ENCODE data around the gene ZDHHC14. TPM values are rescaled to one million over a fixed set of nuclear protein-coding genes. Genes with fewer than 3 reads are reported as not detected.

ZDHHC14 gene
- total RNA-seq, 2 donors from 2014 or later, result 13.0 to 19.1 TPM

DNA sequence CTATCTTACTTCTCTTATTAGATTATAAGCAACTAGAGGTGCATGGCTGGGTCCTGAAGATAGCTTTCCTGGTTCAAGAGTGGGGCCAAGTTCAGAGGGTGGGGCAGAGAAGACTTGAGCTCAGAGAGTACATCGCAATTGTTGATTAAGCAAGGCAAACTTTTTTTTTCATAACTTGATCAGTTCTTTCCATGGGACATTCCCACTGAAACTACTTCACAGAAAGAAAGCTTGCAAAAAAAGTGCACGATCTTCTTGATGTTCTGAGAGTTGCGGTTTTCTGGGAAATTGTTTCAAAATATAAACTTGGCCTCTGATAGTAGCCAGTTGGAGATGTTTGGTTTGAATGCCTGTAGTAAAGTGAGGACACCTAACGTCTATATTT, 100.9 kb downstream of the ZDHHC14 start:
- H3K36me3 ChIP-seq, result no peaks in the 10 kb centered on the region
- no peaks in the 10 kb centered on the region for H3K27me3 ChIP-seq
- H3K4me1 ChIP-seq, result peaks cover 0 to 9% of the 10 kb centered on the region in 2 donors
- no peak overlapping the region for H3K27ac ChIP-seq
- DNase-seq (ENCODE audit: low spot score), result no peak
- no peak overlapping the region for H3K4me3 ChIP-seq
- no peak for TF ChIP-seq CTCF (IDR thresholded peaks at IDR 0.05)
- H3K9me3 ChIP-seq, result no peaks in the 10 kb centered on the region

DNA sequence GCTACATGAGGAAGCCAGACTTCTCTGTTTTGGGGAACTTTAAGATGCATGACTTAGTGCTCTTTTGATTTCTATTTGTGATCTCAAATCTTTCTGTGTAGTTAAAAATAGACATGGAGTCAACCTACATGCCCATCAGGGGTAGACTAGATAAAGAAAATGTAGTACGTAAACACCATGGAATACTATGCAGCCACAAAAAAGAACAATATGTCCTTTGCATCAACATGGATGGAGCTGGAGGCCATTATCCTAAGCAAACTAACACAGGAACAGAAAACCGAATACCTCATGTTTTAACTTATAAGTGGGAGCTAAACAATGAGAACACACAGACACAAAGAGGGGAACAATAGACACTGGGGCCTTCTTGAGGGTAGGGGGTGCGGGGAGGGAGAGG, 102.8 kb downstream of the ZDHHC14 start:
- peaks cover 0 to 19% of the 10 kb centered on the region in 2 donors for H3K4me1 ChIP-seq
- H3K9me3 ChIP-seq, result no peaks in the 10 kb centered on the region
- H3K27ac ChIP-seq, result no peak overlapping the region
- H3K4me3 ChIP-seq, result no peak overlapping the region
- TF ChIP-seq CTCF (IDR thresholded peaks at IDR 0.05), result no peak
- no peaks in the 10 kb centered on the region for H3K36me3 ChIP-seq
- DNase-seq (ENCODE audit: low spot score), result no peak
- H3K27me3 ChIP-seq, result no peaks in the 10 kb centered on the region

DNA sequence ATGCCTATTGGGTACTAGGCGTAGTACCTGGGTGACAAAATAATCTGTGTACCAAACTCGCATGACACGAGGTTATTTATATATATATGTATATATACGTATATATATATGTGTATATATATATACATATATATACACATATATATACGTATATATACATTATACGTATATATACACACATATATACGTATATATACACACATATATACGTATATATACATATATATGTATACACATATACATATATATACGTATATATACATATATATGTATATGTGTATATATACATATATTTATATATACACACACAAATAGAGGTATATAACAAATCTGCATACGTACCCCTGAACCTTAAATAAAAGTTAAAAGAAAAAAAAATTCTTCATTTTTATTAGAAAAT, 103.2 kb downstream of the ZDHHC14 start:
- H3K27me3 ChIP-seq, result no peaks in the 10 kb centered on the region
- no peak overlapping the region for H3K4me3 ChIP-seq
- TF ChIP-seq CTCF (IDR thresholded peaks at IDR 0.05), result no peak
- H3K27ac ChIP-seq, result no peak overlapping the region
- no peaks in the 10 kb centered on the region for H3K36me3 ChIP-seq
- peaks cover 0 to 19% of the 10 kb centered on the region in 2 donors for H3K4me1 ChIP-seq
- DNase-seq (ENCODE audit: low spot score), result no peak
- H3K9me3 ChIP-seq, result no peaks in the 10 kb centered on the region

DNA sequence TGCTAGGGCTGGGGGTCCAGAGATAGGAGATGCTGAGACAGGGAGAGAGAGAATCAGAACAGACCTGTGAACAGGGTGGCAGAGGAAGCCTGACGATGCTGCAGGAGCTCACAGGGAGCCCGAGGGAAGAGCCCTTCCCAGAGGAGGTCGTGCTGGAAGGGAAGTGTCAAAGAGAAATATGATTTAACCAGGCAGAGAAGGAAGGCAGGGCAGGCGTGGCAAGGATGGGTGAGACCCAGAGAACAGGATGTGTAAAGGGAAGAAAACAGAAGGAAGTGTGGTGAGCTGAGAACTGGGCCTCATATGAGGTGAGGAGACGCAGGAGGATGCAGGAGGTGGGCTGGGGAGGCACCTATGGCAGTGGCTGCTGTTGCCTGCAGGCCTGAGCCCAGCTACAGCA, 105.6 kb downstream of the ZDHHC14 start:
- Histone ChIP-seq H3K36me3 (no peaks in the 10 kb centered on the region), H3K27ac (no peak overlapping the region), H3K4me1 (peaks cover 0 to 19% of the 10 kb centered on the region in 2 donors), H3K4me3 (no peak overlapping the region), H3K27me3 (no peaks in the 10 kb centered on the region), H3K9me3 (no peaks in the 10 kb centered on the region)
- DNase-seq (ENCODE audit: low spot score), result no peak
- TF ChIP-seq CTCF (IDR thresholded peaks at IDR 0.05), result no peak

DNA sequence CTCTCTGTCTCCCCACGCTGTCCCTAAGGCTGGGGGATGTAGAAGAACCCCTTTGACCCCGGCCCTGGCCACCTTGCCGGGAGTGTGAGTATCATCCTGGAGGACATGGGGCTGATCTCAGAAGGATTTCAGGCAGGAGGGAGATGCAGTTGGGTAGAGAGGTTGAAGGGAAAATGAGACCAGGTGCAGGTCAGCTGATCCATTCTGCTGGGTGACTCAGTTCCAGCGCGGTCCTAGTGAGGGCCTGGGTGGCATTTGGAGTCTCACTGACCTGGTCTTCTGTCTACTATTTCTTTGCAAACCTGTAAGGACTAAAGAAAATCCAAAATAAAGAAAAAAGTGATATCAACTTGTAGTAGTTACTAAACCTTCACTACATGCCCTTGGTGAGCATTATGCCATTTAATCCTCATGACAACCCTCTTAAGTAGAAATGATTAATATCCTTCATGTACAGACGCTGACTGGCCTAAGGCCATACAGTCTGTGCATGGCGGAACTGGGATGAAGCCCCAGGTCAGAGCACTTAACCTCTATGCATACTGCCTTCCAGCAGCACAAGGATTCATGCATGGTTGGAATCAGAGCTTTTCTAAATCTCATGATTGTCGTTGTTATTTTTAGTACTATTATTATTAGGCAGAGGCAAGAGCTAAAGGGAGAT, 106.3 kb downstream of the ZDHHC14 start:
- Histone ChIP-seq H3K27ac (no peak overlapping the region), H3K9me3 (no peaks in the 10 kb centered on the region), H3K36me3 (no peaks in the 10 kb centered on the region), H3K4me1 (peaks cover 0 to 19% of the 10 kb centered on the region in 2 donors), H3K27me3 (no peaks in the 10 kb centered on the region), H3K4me3 (no peak overlapping the region)
- no peak for DNase-seq (ENCODE audit: low spot score)
- no peak for TF ChIP-seq CTCF (IDR thresholded peaks at IDR 0.05)

- Histone ChIP-seq H3K4me1 (peaks cover 0 to 19% of the 10 kb centered on the region in 2 donors), H3K4me3 (no peak overlapping the region), H3K9me3 (no peaks in the 10 kb centered on the region), H3K27ac (no peak overlapping the region), H3K36me3 (no peaks in the 10 kb centered on the region), H3K27me3 (no peaks in the 10 kb centered on the region)
- DNase-seq (ENCODE audit: low spot score), result no peak
- no peak for TF ChIP-seq CTCF (IDR thresholded peaks at IDR 0.05)
These were observed 107.1 kb downstream of the ZDHHC14 start for GRCh38 chr6:157488058-157488457.
